AG10803 (cell line): ENCODE results near the gene MOGAT1.

ENCODE experiments used
- DNase-seq: peaks from one replicate; pipeline ENCODE4 v3.0.0; 2010; ENCODE audit warnings: low read depth
- H3K4me3 ChIP-seq: 2 replicates; pipeline ENCODE4 v1.5.1; 2011; ENCODE audit warnings: mild to moderate bottlenecking, low read length, control low read depth
- TF ChIP-seq, protein P1 (sequence below): conservative IDR thresholded peaks from 2 replicates; pipeline ENCODE4 v1.5.1; 2011; ENCODE audit warnings: mild to moderate bottlenecking, low read length, control low read depth, inconsistent platforms

Gene MOGAT1

DNA sequence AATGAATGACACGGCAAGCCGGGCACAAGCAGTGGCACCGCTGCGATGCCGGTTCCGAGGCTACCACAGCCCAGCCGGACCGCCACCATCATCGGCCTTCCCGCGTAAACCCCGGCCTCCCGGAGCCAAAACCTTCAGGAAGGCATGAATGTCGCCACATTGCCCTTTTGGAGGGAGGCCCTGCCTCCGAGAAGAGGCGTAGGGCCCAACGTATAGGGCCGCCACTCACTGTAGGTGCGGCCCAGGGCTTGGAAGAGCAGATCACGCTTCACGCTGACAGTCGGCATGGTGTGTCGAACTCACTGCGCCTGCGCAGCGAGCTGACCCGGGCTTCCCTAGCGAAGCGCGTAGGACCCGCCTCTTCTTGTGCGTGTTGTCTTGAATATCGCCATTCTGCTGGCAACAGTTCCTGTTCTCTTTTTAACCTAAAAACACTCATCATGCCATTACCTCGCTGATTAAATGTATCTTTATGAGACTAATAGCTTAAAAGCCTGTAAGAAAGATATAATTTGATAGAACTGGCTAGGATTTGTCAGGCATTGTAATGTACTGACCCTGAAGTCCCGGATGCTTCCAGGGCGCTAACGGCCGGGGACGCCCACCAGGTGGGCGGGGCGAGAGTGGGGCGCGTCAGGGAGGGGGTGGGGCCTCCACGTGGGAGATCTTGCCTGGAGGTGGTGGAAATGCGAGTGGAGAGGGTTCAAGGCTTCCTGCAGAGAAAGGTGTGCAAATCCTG lies 15.5 kb upstream of the MOGAT1 start, which contains the start of gene FARSB:
Gene FARSB, minus strand, starts transcription at position 306 of the 739 bp plus-strand sequence. Its CDS starts 19 bp downstream, at position 287.
- TF ChIP-seq, protein P1, sequence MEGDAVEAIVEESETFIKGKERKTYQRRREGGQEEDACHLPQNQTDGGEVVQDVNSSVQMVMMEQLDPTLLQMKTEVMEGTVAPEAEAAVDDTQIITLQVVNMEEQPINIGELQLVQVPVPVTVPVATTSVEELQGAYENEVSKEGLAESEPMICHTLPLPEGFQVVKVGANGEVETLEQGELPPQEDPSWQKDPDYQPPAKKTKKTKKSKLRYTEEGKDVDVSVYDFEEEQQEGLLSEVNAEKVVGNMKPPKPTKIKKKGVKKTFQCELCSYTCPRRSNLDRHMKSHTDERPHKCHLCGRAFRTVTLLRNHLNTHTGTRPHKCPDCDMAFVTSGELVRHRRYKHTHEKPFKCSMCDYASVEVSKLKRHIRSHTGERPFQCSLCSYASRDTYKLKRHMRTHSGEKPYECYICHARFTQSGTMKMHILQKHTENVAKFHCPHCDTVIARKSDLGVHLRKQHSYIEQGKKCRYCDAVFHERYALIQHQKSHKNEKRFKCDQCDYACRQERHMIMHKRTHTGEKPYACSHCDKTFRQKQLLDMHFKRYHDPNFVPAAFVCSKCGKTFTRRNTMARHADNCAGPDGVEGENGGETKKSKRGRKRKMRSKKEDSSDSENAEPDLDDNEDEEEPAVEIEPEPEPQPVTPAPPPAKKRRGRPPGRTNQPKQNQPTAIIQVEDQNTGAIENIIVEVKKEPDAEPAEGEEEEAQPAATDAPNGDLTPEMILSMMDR = no peak
- DNase-seq = peak; percentile 95

DNA sequence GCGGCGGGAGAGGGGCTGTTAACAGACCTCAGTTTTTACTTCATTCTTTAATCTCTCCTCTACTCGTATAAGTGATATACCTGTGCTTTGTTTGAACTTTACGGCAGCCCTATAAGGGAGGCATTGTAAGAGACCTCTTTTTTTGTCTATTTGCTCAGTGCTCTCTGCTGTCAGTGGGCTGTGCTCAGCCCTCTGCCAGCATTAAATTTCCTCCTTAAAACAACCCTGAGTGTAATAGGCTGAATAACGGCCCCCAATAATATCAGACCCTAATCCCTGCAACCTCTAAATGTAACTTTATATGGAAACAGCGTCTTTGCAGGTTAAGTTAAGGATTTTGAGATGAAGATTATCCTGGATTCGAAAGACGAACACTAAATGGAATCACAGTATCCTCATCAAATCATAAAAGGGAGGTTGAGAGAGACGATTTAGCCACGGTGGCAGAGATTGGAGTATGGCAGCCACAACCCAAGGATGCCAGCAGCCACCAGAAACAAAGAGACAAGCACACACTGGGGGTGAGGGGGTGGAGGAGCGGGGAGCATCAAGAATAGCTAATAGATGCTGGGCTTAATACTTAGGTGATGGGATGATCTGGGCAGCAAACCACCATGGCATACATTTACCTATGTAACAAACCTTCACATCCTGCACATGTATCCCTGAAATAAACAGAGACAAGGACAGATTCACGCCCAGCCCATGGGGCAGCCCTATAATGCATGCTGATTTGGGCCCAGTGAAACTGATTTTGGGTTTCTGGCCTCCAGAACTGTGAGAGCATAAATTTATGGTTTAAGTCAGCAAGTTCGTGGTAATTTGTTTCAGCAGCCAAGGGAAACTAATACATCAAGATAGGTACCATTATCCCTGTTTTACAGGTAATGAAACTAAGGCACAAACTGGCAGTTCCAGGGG lies 14.7 kb upstream of the MOGAT1 start:
- H3K4me3 ChIP-seq = peak overlapping the region; percentile 99
- TF ChIP-seq, protein P1 = no peak
- no peak for DNase-seq

More for the DNA sequence above, 15.5 kb upstream of the MOGAT1 start, which contains the start of gene FARSB:
- H3K4me3 ChIP-seq = peak within 1 kb of the TSS; percentile 99

DNA sequence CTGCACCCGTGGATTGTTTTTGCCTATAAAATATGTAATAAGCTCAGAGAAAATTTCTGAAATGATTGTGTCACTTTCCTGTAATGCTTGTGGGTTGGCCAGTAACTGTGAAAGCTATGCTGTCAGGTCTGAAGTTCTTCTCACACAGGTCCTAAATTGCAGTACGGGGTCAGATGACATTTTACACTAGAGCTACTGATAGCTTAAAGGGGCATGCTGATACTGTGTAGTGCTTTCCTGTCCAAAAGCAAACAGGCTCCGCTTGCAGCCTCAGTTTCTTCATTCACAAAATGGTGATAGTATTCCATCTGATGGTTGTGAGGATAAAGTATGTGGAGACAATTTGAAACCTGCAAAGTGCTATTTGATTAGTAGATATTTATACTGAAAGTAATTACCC lies 8.0 kb upstream of the MOGAT1 start:
- no peak for DNase-seq
- TF ChIP-seq, protein P1 = no peak
- no peak overlapping the region for H3K4me3 ChIP-seq

DNA sequence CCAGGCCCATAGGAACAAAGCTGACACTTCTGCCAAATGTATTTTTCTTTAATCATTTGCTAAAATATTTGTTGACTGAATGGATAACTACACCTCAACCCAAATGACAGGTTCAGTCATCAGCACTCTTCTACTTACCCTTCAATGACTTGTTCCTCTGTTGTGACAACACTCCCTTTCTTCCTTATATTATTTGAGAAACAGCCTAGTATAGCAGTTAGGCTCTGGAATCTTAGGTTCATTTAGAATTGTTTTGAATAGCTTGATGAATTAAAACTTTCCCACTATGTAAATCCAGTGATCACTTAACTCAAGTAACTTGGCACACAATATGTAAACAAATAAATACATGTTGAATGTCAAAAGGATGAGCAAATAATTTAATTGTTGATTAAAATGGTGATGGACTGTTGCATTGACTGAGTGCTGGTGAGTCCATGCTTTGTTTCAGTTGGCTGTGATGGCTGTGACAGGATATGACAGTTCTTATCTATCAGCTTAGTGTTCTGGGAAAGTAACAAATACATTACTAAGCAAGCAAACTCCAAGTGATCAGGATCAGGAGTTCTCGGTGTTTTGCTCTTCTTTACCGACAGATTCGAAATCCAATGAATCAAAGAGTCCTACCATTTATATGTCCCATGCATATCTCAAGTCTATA lies 2.8 kb upstream of the MOGAT1 start:
- no peak for DNase-seq
- TF ChIP-seq, protein P1 = no peak
- H3K4me3 ChIP-seq = no peak overlapping the region

DNA sequence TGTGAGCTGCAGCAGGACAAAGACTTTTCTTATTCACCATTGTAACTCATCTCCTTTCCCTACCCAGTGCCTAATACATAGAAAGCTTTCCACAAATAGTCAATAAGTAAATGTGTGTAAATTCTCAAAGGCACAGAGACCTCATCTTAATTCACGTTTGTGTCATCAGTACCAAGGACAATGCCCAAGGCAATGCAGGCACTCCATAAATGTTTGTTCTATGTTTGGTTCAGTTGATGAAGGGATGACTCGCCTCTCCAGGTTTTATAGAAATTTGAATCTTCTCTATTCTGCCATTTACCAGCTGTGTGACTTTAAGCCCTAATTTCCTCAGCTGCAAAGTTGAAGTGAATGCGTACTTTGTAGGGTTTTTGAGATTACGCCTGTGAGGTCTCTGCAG lies 2.1 kb upstream of the MOGAT1 start:
- DNase-seq = no peak
- H3K4me3 ChIP-seq = no peak overlapping the region
- TF ChIP-seq, protein P1 = no peak

DNA sequence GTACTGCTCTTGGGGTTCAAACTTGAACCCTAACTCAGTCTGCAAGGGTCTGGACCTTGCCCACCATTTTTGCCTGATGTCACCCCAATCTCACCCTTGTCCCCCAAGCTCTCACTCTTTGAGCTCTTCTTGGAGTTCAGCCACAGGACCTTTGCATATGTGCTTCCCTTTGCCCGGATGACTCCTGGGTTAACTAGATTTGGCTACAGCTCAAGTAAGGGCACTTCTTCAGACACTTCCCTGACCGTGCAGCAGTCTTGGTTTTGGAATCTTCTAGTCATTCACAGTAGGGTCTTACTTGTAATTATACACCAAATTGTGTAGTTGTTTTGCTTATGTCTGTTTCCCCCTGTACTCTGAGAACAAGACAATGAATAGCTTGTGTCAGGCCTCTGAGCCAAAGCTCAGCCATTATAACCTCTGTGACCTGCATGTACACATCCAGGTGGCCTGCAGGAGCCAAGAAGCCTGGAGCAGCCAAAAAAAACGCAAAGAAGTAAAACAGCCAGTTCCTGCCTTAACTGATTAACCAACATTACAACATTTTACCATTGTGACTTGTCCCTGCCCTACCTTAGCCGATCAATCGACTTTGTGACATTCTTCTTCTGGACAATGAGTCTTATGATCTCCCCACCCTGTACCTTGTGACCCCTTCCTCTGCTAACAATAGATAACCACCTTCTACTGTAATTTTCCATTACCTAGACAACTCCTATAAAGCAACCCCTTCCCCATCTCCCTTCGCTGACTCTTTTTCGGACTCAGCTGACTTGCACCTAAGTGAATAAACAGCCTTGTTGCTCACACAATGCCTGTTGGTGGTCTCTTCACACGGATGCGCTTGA lies 1.0 kb upstream of the MOGAT1 start:
- H3K4me3 ChIP-seq = no peak overlapping the region
- no peak for DNase-seq
- TF ChIP-seq, protein P1 = no peak
